H1 (cell line): Measurements from ENCODE around the gene KRTAP10-4. TPM values are rescaled to one million over a fixed set of nuclear protein-coding genes. Genes with fewer than 3 reads are reported as not detected.

ENCODE experiments used
- CTCF ChIA-PET: fragments of 300-600 bp; sonication (Branson Sonifier 250); formaldehyde crosslinking; loops from one replicate; lab custom pipeline; 2021; ENCODE audit not compliant: partially characterized antibody; lab: Charles Lee
- POLR2A ChIA-PET: fragments of 300-600 bp; sonication (Branson Sonifier 250); formaldehyde crosslinking; loops from one replicate; lab custom pipeline; 2021; ENCODE audit warnings: inconsistent platforms; ENCODE audit not compliant: partially characterized antibody; lab: Charles Lee
- DNase-seq, 2 experiments: peaks; one replicate each; pipeline versions ENCODE4 v3.0.0 to v3.0.0-alpha.2; 2010 to 2022; ENCODE audit warnings: low spot score in 2 of 2, low read depth in 1 of 2, mixed read lengths in 1 of 2
- FAIRE-seq: peaks from 2 replicates; lab custom pipeline; 2011; peaks lifted over from hg19 to GRCh38; lab: Jason Lieb, UNC
- H2AFZ ChIP-seq: 2 replicates; pipeline ENCODE4 v1.8.1; 2012; ENCODE audit warnings: low read length, inconsistent platforms
- H2AK5ac ChIP-seq: 2 replicates; pipeline ENCODE4 v1.6.1; 2013; ENCODE audit warnings: low read depth, low read length
- H2BK120ac ChIP-seq: replicated peaks from 2 replicates; pipeline ENCODE3; 2013; ENCODE audit warnings: low read depth, low read length, inconsistent platforms
- H2BK12ac ChIP-seq: 2 replicates; pipeline ENCODE4 v1.6.1; 2013; ENCODE audit warnings: low read depth, low read length
- H2BK15ac ChIP-seq: 2 replicates; pipeline ENCODE4 v1.6.1; 2013; ENCODE audit warnings: low read length
- H2BK20ac ChIP-seq: 2 replicates; pipeline ENCODE4 v1.6.1; 2013; ENCODE audit warnings: low read length
- H2BK5ac ChIP-seq: 2 replicates; pipeline ENCODE4 v1.6.1; 2013; ENCODE audit warnings: low read depth, low read length
- H3K14ac ChIP-seq: 2 replicates; pipeline ENCODE4 v1.6.1; 2013; ENCODE audit warnings: inconsistent platforms; ENCODE audit not compliant: insufficient read length
- H3K18ac ChIP-seq: 2 replicates; pipeline ENCODE4 v1.6.1; 2013; ENCODE audit warnings: low read length; ENCODE audit errors: extremely low read depth
- H3K23ac ChIP-seq: 2 replicates; pipeline ENCODE4 v1.6.1; 2013; ENCODE audit warnings: inconsistent platforms; ENCODE audit not compliant: insufficient read length
- H3K23me2 ChIP-seq: 2 replicates; pipeline ENCODE4 v1.6.1; 2013; ENCODE audit warnings: low read depth, low read length
- H3K27ac ChIP-seq: 2 replicates; pipeline ENCODE4 v1.6.1; 2011; ENCODE audit warnings: low read depth, low read length, inconsistent platforms
- H3K27me3 ChIP-seq, 4 experiments: replicated peaks in 1 of 4; 1 replicate in 1 of 4; 2 replicates in 3 of 4; pipeline versions ENCODE4 v1.6.1 to v1.8.1; 2011 to 2013; ENCODE audit warnings: low read length in 3 of 4, mild to moderate bottlenecking in 3 of 4, inconsistent platforms in 2 of 4, mixed read lengths in 2 of 4, moderate library complexity in 1 of 4; ENCODE audit not compliant: control insufficient read depth in 3 of 4, insufficient read depth in 3 of 4; ENCODE audit errors: extremely low read depth in 1 of 4
- H3K36me3 ChIP-seq, 4 experiments: 2 replicates each; pipeline versions ENCODE4 v1.6.1 to v1.8.1; 2011 to 2013; ENCODE audit warnings: mild to moderate bottlenecking in 4 of 4, low read length in 3 of 4, moderate library complexity in 2 of 4, control low read depth in 1 of 4, inconsistent platforms in 1 of 4; ENCODE audit not compliant: insufficient read depth in 4 of 4, control insufficient read depth in 2 of 4
- H3K4ac ChIP-seq: replicated peaks from 2 replicates; pipeline ENCODE3; 2013; ENCODE audit warnings: low read length, low read depth, mixed read lengths, inconsistent platforms; ENCODE audit not compliant: insufficient read length
- H3K4me1 ChIP-seq, 4 experiments: replicated peaks in 1 of 4; 1 replicate in 1 of 4; 2 replicates in 3 of 4; pipeline versions ENCODE4 v1.6.1 to v1.8.1; 2011 to 2013; ENCODE audit warnings: low read length in 3 of 4, inconsistent platforms in 2 of 4, mixed read lengths in 1 of 4; ENCODE audit not compliant: insufficient read depth in 4 of 4, control insufficient read depth in 3 of 4
- H3K4me2 ChIP-seq, 2 experiments: 2 replicates each; pipeline versions ENCODE4 v1.6.1 to v1.8.1; 2011 to 2013; ENCODE audit warnings: low read depth in 2 of 2, low read length in 2 of 2, control low read depth in 1 of 2, inconsistent platforms in 1 of 2, mild to moderate bottlenecking in 1 of 2; ENCODE audit not compliant: insufficient read depth in 1 of 2
- H3K4me3 ChIP-seq, 4 experiments: fragments of 200-600, 300-600 bp in 1 of 4; sonication (generic), shearing (Covaris generic), sonication (Bioruptor Twin) in 1 of 4; 2 replicates each; pipeline versions ENCODE4 v1.5.1 to v1.8.1; 2011 to 2016; ENCODE audit warnings: low read length in 4 of 4, low read depth in 3 of 4, control low read depth in 2 of 4, inconsistent platforms in 2 of 4, mild to moderate bottlenecking in 2 of 4, mixed read lengths in 1 of 4, moderate library complexity in 1 of 4; ENCODE audit not compliant: insufficient read depth in 2 of 4; ENCODE audit errors: extremely low read depth in 1 of 4
- H3K56ac ChIP-seq: replicated peaks from 2 replicates; pipeline ENCODE3; 2013; ENCODE audit warnings: low read depth, mild to moderate bottlenecking, mixed read lengths, low read length, inconsistent platforms; ENCODE audit not compliant: insufficient read length
- H3K79me1 ChIP-seq: 2 replicates; pipeline ENCODE4 v1.6.1; 2013; ENCODE audit warnings: low read depth, low read length, control low read depth
- H3K79me2 ChIP-seq, 2 experiments: 2 replicates each; pipeline versions ENCODE4 v1.6.1 to v1.8.1; 2012 to 2013; ENCODE audit warnings: low read length in 2 of 2, mild to moderate bottlenecking in 2 of 2, inconsistent platforms in 1 of 2; ENCODE audit not compliant: insufficient read depth in 2 of 2, control insufficient read depth in 1 of 2
- H3K9ac ChIP-seq, 4 experiments: replicated peaks in 1 of 4; 1 replicate in 1 of 4; 2 replicates in 3 of 4; pipeline versions ENCODE4 v1.6.1 to v1.8.1; 2011 to 2013; ENCODE audit warnings: low read depth in 3 of 4, low read length in 3 of 4, control low read depth in 2 of 4, mild to moderate bottlenecking in 2 of 4, moderate library complexity in 2 of 4, inconsistent platforms in 1 of 4; ENCODE audit errors: extremely low read depth in 1 of 4
- H3K9me3 ChIP-seq, 2 experiments: 2 replicates each; pipeline versions ENCODE4 v1.6.1 to v1.8.1; 2012 to 2013; ENCODE audit warnings: mild to moderate bottlenecking in 2 of 2, moderate library complexity in 2 of 2, control low read depth in 1 of 2, inconsistent platforms in 1 of 2, low read depth in 1 of 2, low read length in 1 of 2, mixed read lengths in 1 of 2; ENCODE audit not compliant: insufficient read depth in 2 of 2
- H4K20me1 ChIP-seq, 2 experiments: replicated peaks in 1 of 2; 2 replicates each; pipeline versions ENCODE3 to v1.8.1; 2011 to 2013; ENCODE audit warnings: inconsistent platforms in 2 of 2, low read length in 2 of 2, mild to moderate bottlenecking in 1 of 2; ENCODE audit not compliant: insufficient read depth in 2 of 2, control insufficient read depth in 1 of 2
- H4K5ac ChIP-seq: 2 replicates; pipeline ENCODE4 v1.6.1; 2013; ENCODE audit warnings: low read length, low read depth, mixed read lengths, inconsistent platforms; ENCODE audit not compliant: insufficient read length
- H4K8ac ChIP-seq: 2 replicates; pipeline ENCODE4 v1.8.0; 2013; ENCODE audit warnings: mild to moderate bottlenecking, moderate library complexity, low read length, inconsistent platforms; ENCODE audit not compliant: insufficient read depth; ENCODE audit errors: extremely low read depth
- H4K91ac ChIP-seq: replicated peaks from 2 replicates; pipeline ENCODE3; 2013; ENCODE audit warnings: low read length, mixed read lengths, inconsistent platforms; ENCODE audit not compliant: insufficient read length
- BACH1 ChIP-seq: IDR thresholded peaks from 2 replicates; pipeline ENCODE4 v1.6.1; 2012; ENCODE audit warnings: low read length, improper control_type of control experiment
- BCL11A ChIP-seq, 2 experiments: IDR thresholded peaks; one replicate each; pipeline ENCODE4 v1.6.1; 2011; ENCODE audit warnings: low read depth in 2 of 2, low read length in 2 of 2, mild to moderate bottlenecking in 2 of 2
- BRCA1 ChIP-seq: IDR thresholded peaks from 2 replicates; pipeline ENCODE4 v1.6.1; 2012; ENCODE audit warnings: low read depth, low read length, improper control_type of control experiment
- CREB1 ChIP-seq: IDR thresholded peaks from 2 replicates; pipeline ENCODE4 v1.6.1; 2012; ENCODE audit warnings: inconsistent platforms
- CTBP2 ChIP-seq: IDR thresholded peaks from 2 replicates; pipeline ENCODE4 v1.7.0; 2011; ENCODE audit warnings: borderline replicate concordance, mild to moderate bottlenecking, moderate library complexity, mixed read lengths, low read length; ENCODE audit not compliant: insufficient read depth, insufficient read length
- HDAC2 ChIP-seq, 2 experiments: fragments of 300-600 bp in 1 of 2; sonication (generic) in 1 of 2; IDR thresholded peaks; 2 replicates each; pipeline ENCODE4 v1.6.1; 2011 to 2012; ENCODE audit warnings: low read depth in 2 of 2, low read length in 2 of 2, mild to moderate bottlenecking in 2 of 2, moderate library complexity in 2 of 2, borderline replicate concordance in 1 of 2, inconsistent platforms in 1 of 2
- NRF1 ChIP-seq: IDR thresholded peaks from 2 replicates; pipeline ENCODE4 v1.6.1; 2011; ENCODE audit warnings: mild to moderate bottlenecking, low read depth, low read length, improper control_type of control experiment
- POLR2AphosphoS5 ChIP-seq: IDR thresholded peaks from 2 replicates; pipeline ENCODE4 v1.6.1; 2011; ENCODE audit warnings: low read depth, low read length
- RXRA ChIP-seq: IDR thresholded peaks from 2 replicates; pipeline ENCODE4 v1.6.1; 2011; ENCODE audit warnings: low read depth, mild to moderate bottlenecking, low read length, moderate library complexity; ENCODE audit not compliant: insufficient read depth
- SIRT6 ChIP-seq: IDR thresholded peaks from one replicate; pipeline ENCODE4 v1.7.1; 2012; ENCODE audit warnings: low read length, inconsistent platforms
- YY1 ChIP-seq: IDR thresholded peaks from 2 replicates; pipeline ENCODE4 v1.6.1; 2011; ENCODE audit warnings: low read depth, mild to moderate bottlenecking, low read length
- WGBS, 2 experiments: shearing (Covaris generic) in 1 of 2; methylation state at CpG; one replicate each; pipeline versions ENCODE4 v1.1.6 to v1.1.7; 2013 to 2015; ENCODE audit warnings: low lambda C conversion rate in 2 of 2, mixed read lengths in 2 of 2, inconsistent platforms in 1 of 2, low coverage in 1 of 2, missing lambda C conversion rate in 1 of 2; ENCODE audit not compliant: insufficient replicate concordance in 2 of 2, insufficient coverage in 1 of 2, insufficient read length in 1 of 2; ENCODE audit errors: extremely low coverage in 1 of 2, missing lambda C conversion rate in 1 of 2; 5-methylcytosine and 5-hydroxymethylcytosine counted together
- polyA plus RNA-seq, 7 experiments: library from polyadenylated mRNA; depleted of rRNA in 3 of 7; stranded (reverse) in 5 of 7; unstranded in 2 of 7; fragments of >200 nt in 5 of 7; fragments of 200-250 nt in 2 of 7; gene quantifications; 1 replicate in 5 of 7; 2 replicates in 1 of 7; 4 replicates in 1 of 7; pipeline versions ENCODE4 v1.2.1 to v1.2.3, GENCODE V29; 2011 to 2013; ENCODE audit warnings: missing spikeins in 2 of 7, mixed read lengths in 2 of 7
- total RNA-seq: library from RNA; stranded (reverse); fragmentation: NEBNext Ultra II Directional; extraction: Animal tissue kit (Norgen Biotek cat#: 25700); gene quantifications from 2 replicates; pipeline ENCODE4 v1.2.1, GENCODE V29; 2021
- TF ChIP-seq, protein P1 (sequence below): IDR thresholded peaks from 2 replicates; pipeline ENCODE4 v1.6.1; 2012; ENCODE audit warnings: low read length, inconsistent platforms

Gene KRTAP10-4
- total and polyA plus RNA-seq, 2 of the 8 experiments (the other 6 are each of a cell fraction or from before 2014, with no cell fraction given): not detected

DNA sequence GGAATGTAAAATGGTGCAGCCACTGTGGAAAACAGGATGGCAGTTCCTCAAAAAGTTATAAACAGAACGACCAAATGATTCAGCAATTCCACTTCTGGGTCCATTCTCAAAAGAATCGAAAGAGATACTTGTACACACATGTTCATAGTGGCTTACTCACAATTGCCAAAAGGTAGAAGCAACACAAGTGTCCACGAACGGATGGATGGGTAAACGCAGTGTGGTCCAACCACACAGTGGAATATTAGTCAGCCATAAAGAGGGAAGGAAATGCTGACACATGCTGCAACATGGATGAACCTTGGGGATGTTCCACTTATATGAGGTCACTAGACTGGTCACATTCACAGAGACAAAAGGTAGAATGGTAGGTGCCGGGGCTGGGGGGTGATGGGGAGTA, 38.8 kb upstream of the KRTAP10-4 start:
- FAIRE-seq (no peak), DNase-seq (no peak)
- WGBS, 2 experiments: 88% methylated on average over 6 of the region's 6 CpGs; no CpG with 5 or more reads in 1 of the 2 experiments
- Histone ChIP-seq H4K8ac (no peak overlapping the region), H3K18ac (no peak overlapping the region), H3K79me2 (no peaks in the 10 kb centered on the region), H4K20me1 (peaks cover 0 to 2% of the 10 kb centered on the region in 2 experiments), H3K23ac (no peak overlapping the region), H2BK20ac (no peak overlapping the region), H3K23me2 (peaks cover 4% of the 10 kb centered on the region; the same call in 1 of the 2 replicates), H3K56ac (no peak overlapping the region), H3K4me2 (no peak overlapping the region), H2BK15ac (no peak overlapping the region), H3K4me1 (peaks cover 0 to 3% (median 0%) of the 10 kb centered on the region in 4 experiments; a peak in 1 of 7 replicates), H3K4me3 (no peak overlapping the region), H2BK5ac (no peak overlapping the region), H3K79me1 (no peaks in the 10 kb centered on the region), H2AK5ac (no peak overlapping the region), H3K36me3 (no peaks in the 10 kb centered on the region), H3K9ac (no peak overlapping the region), H3K4ac (no peak overlapping the region), H3K27ac (no peak overlapping the region), H3K9me3 (no peaks in the 10 kb centered on the region), H3K27me3 (no peaks in the 10 kb centered on the region), H4K91ac (no peak overlapping the region), H3K14ac (no peak overlapping the region), H2BK120ac (no peak overlapping the region), H2AFZ (no peak overlapping the region), H4K5ac (no peak overlapping the region), H2BK12ac (no peak overlapping the region)
- ChIA-PET POLR2A (no interaction called here), CTCF (no interaction called here)
- TF ChIP-seq, protein P1, sequence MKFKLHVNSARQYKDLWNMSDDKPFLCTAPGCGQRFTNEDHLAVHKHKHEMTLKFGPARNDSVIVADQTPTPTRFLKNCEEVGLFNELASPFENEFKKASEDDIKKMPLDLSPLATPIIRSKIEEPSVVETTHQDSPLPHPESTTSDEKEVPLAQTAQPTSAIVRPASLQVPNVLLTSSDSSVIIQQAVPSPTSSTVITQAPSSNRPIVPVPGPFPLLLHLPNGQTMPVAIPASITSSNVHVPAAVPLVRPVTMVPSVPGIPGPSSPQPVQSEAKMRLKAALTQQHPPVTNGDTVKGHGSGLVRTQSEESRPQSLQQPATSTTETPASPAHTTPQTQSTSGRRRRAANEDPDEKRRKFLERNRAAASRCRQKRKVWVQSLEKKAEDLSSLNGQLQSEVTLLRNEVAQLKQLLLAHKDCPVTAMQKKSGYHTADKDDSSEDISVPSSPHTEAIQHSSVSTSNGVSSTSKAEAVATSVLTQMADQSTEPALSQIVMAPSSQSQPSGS: no peak
- no peak for TF ChIP-seq CTBP2
- no peak for TF ChIP-seq RXRA
- no peak for TF ChIP-seq SIRT6
- no peak for TF ChIP-seq HDAC2 (IDR thresholded peaks at IDR 0.05; ENCODE audit: borderline replicate concordance in 1 of 2, low read depth in 2 of 2, low read length in 2 of 2)
- TF ChIP-seq POLR2AphosphoS5: no peak
- TF ChIP-seq BRCA1: no peak
- no peak for TF ChIP-seq BACH1
- TF ChIP-seq YY1: no peak
- TF ChIP-seq NRF1: no peak
- TF ChIP-seq BCL11A (IDR thresholded peaks at IDR 0.05; ENCODE audit: low read depth in 2 of 2, low read length in 2 of 2): no peak
- TF ChIP-seq CREB1: no peak
